HG03520 (cell line): ENCODE measurements around the gene KCNMA1.
A peak's percentile ranks its signal among the peaks of the same experiment; 100 is the strongest.

Experiments used
- ATAC-seq: cut with Tn5 transposase; IDR thresholded peaks from one replicate; pipeline ENCODE4 v1.9.1; 2021; ENCODE audit warnings: mild to moderate bottlenecking, moderate library complexity; ENCODE audit not compliant: unreplicated experiment

KCNMA1 gene

DNA sequence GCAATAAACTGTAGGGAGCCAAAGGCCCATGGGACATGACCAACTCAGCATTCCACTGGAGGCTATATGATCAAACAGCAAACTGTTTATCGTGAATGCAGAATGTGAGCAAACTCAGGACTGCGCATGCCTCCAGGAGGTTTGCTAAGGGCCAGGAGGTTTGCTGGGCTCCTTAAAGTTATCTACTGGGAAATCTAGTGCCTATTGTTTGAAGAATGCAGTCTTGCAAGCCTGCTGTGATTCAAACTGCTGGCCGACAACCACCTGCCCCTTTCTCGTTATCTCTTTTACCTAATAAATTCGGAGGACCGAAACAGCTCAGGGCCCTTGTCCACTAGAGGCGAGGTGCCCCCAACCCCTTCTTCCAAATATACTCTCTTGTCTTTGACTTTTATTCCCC, 404.1 kb downstream of the KCNMA1 start:
- no peak for ATAC-seq

DNA sequence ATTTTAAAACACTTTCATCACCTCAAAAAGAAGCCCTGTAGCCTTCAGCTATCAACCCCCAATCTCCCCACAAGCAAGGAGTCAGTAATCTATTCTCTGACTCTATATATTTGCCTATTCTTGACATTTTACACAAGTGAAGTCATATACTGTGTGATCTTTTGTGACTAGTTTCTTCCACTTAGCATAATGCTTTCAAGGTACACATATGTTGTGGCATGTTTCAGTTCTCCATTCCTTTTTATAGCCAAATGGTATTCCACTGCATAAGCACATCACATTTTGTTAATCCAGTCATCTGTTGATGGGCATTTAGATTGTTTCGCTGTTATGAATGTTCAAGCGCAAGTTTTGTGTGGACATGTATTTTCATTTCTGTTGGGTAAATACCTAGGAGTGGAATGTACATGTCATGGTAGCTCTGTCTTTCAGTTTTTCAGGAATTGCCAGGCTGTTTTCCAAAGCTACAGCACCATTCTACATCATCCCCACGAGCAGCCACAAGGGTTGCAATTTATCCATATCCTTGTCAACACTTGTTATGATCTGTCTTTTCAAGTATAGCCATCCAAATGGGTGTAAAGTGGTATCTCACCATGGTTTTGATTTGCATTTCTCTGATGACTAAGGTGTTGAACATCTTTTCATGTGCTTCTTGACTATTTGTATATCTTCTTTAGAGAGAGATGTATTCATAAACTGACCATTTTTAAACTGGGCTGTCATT, 405.6 kb downstream of the KCNMA1 start:
- peak; percentile 53 for ATAC-seq

DNA sequence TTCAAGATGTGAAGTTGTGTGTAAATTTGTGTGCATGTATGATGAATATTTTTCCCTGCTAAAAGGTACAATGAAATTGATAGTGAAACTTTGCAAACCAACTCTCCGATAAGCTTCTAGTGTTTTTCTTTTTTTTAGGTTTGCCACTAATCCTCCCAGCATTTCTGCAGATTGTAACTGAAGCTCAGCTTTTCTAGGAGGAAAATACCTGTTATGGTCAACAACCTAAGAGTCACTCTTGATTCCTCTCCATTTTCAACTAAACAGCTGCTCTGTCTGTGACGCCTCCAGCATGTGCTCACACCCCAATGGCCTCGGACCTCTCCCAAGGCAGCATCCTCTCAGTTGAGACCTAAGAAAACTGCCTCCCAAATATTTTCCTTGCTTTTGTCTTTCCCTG, 406.2 kb downstream of the KCNMA1 start:
- no peak for ATAC-seq

- no peak for ATAC-seq
Observed at GRCh38 chr10:77230194-77230593, 407.4 kb downstream of the KCNMA1 start.

GRCh38 chr10:77229704-77230103, 407.9 kb downstream of the KCNMA1 start:
- no peak for ATAC-seq

- ATAC-seq = no peak
Observed at GRCh38 chr10:77228559-77228958, 409.0 kb downstream of the KCNMA1 start.

GRCh38 chr10:77226853-77227565, 410.6 kb downstream of the KCNMA1 start:
- ATAC-seq = no peak

DNA sequence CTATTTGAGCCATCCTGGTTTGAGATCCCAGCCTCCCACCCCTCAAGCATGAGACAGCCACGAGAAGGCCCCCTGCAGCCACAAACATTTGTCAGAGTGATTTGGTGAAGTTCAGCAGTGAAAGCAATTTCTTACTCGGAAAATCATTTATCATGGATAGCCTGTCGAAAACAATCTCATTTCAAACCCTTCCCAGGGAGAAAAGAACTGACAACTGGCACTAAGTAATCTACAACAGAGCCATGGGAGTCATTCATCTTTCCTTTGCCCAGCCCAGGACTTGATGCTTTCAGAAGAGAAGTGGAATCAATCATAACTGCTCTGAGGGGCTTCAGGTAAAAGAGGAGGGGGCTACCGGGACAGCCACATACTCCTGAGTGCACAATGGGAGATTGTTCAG, 411.2 kb downstream of the KCNMA1 start:
- no peak for ATAC-seq

- no peak for ATAC-seq
Observed at GRCh38 chr10:77226020-77226419, 411.6 kb downstream of the KCNMA1 start.

DNA sequence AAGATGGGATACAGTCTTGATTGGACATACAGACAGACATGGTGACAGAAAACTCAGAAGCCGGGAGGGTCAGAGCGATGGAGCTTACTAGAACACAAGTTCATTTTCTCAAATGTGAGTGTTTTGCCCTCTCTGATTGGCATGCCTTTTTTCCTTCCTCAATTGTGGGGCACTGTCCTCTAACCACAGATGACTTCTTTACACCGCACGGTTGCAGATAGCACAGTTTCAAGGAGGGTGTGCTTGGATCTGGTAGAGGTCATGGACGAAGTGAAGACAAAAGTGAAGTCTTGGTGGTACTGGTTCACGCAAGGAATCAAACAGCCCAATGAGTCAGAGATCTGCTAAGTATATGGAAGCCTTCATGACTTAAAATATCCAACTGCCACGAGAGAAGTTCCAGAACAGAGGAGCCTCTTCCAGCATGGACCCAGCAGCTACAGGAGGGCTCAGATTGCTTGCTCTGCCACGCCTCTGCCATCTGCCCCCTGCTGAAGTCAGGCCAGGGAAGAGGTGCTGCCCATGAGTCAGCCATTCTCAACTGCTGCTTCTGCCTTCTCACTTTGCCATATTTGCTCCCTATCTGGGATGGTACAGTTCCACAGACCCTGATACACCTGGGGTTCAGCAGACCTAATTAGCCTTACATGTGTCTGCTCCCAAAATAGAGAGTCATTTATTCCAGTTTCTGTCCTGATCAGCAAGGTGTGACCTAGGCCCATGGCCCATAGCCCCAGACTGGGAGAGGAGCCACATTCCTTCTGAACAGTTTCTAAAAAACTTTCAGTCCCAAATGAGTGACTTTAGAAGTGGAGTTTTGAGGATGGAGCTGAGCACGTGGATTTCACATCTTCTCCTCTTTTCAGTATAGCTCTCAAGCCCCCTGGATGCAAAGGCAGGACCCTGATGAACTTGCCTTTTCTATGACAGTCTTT, 413.8 kb downstream of the KCNMA1 start:
- ATAC-seq = no peak

DNA sequence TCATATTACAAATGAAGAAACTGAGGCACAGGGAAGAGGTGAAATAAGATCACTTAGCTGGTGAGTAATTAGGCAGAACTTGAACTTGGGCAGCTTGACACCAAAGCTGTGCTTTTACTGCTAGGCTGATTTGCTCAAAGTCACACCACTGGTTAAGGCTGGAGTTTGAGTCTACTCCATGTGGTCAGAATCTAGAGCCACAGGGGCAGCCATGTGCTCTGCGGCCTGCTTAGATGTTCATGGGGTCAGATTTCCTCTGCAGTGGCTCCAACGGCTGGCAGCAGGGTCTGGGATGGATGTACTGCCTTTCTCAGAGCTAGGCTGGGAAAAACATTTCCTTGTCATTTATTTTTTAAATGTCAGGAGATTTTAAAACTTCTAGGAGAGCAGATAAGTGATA, 417.5 kb downstream of the KCNMA1 start:
- no peak for ATAC-seq

- no peak for ATAC-seq
Observed at GRCh38 chr10:77219046-77219445, 418.6 kb downstream of the KCNMA1 start.

DNA sequence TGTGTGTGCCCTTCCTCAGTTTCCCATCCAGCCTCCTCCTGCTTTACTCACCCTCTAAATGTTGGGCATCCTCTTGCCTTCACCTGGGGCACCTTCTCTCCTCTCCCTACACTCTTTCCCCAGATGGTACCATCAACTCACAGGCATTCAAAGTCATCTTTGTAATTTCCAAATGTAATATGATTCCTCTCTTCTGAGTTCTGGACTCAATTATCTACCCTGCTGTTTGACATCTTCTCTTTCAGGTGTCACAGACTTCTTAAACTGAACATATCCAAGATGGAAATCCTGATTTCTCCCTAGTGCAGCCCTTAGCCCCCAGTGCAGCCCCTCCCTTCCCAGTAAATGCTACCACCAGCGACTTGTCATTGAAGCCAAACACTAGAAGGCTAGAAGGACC, 422.8 kb downstream of the KCNMA1 start:
- no peak for ATAC-seq

- ATAC-seq = no peak
Observed at GRCh38 chr10:77212632-77213031, 425.0 kb downstream of the KCNMA1 start.

- no peak for ATAC-seq
Observed at GRCh38 chr10:77210645-77211044, 427.0 kb downstream of the KCNMA1 start.

GRCh38 chr10:77208684-77209256, 428.8 kb downstream of the KCNMA1 start:
- no peak for ATAC-seq

DNA sequence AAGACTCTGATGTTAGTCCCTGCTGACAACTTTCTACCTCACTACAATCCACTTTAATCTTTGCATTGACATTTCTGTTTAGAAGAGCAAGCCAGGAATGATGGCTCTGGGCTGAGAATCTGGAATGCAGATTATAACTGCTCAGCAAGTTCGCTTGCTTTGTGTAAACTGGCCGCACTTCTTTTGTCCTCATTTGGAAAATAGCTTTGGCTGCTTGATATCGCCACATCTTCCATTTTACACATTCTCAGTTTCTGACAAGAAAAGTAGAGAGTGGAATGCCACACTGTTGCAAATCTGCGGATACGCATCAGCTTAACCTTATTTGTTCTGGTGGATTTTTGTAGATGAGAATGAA, 429.8 kb downstream of the KCNMA1 start:
- ATAC-seq = no peak

DNA sequence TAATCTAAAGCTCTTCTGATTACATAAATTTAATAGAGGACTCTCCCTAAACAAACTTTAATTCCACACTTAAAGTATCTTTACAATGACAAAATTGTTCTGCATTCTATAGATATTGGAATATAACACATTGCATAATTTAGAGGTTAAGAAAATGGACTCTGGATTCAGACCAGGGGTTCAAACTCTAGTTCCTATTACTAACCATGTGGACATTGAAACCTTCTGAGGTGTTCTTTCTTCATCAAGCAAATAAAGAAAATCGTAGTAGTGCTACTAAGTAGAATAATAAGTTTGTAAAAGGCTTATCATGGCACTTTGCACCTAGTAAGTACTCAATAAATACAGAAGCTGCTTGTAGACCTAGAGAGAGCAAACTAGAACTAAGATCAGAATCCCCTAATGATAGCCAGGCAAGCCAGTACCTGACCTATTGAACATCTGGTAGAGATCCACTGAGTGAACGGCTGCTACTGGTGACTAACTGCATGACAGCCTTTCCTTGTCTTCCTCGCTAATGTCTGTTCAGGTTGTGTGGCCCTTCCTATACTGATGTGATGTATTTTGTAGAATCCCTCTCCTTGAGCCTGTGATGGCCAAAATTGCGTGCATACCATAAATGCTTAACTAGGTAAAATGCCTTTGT, 430.3 kb downstream of the KCNMA1 start:
- no peak for ATAC-seq

- no peak for ATAC-seq
Observed at GRCh38 chr10:77205135-77205534, 432.5 kb downstream of the KCNMA1 start.

GRCh38 chr10:77204171-77204570, 433.4 kb downstream of the KCNMA1 start:
- no peak for ATAC-seq

GRCh38 chr10:77202857-77203256, 434.8 kb downstream of the KCNMA1 start:
- no peak for ATAC-seq
